GM23338 (cell line): ENCODE data around the gene DHRS4L2.

ENCODE experiments used
- CREB1 ChIP-seq: fragments of 250-450 bp; sonication (Bioruptor Pico); IDR thresholded peaks from 2 replicates; pipeline ENCODE4 v1.5.0; 2020; ENCODE audit warnings: low read depth, mild to moderate bottlenecking, moderate library complexity
- CTCF ChIP-seq, 2 experiments: fragments of 200-600 bp in 1 of 2; sonication (generic) in 1 of 2; conservative IDR thresholded peaks; 2 replicates each; pipeline versions ENCODE4 v1.5.1 to v1.6.1; 2016 to 2017; ENCODE audit warnings: antibody characterized with exemption in 2 of 2, low read depth in 2 of 2, mild to moderate bottlenecking in 2 of 2, moderate library complexity in 1 of 2
- ETS1 ChIP-seq: IDR thresholded peaks from 2 replicates; pipeline ENCODE4 v1.6.1; 2016; ENCODE audit warnings: antibody characterized with exemption
- EZH2 ChIP-seq: fragments of 200-600 bp; sonication (generic); IDR thresholded peaks from one replicate; pipeline ENCODE4 v1.8.0; 2017; ENCODE audit warnings: antibody characterized with exemption, mild to moderate bottlenecking, low read depth; ENCODE audit not compliant: unreplicated experiment
- EZH2phosphoT487 ChIP-seq: fragments of 200-600 bp; sonication (generic); IDR thresholded peaks from one replicate; pipeline ENCODE4 v1.8.1; 2018; ENCODE audit warnings: antibody characterized with exemption; ENCODE audit not compliant: unreplicated experiment
- JUNB ChIP-seq: IDR thresholded peaks from one replicate; pipeline ENCODE4 v1.6.1; 2016; ENCODE audit warnings: antibody characterized with exemption; ENCODE audit not compliant: unreplicated experiment
- NANOG ChIP-seq: IDR thresholded peaks from 2 replicates; pipeline ENCODE4 v1.6.1; 2016; ENCODE audit warnings: antibody characterized with exemption, borderline replicate concordance
- POLR2AphosphoS5 ChIP-seq: IDR thresholded peaks from 2 replicates; pipeline ENCODE4 v1.6.1; 2016; ENCODE audit warnings: antibody characterized with exemption, low read depth
- REST ChIP-seq: IDR thresholded peaks from one replicate; pipeline ENCODE4 v1.6.1; 2018; ENCODE audit warnings: antibody characterized with exemption; ENCODE audit not compliant: unreplicated experiment
- STAT1 ChIP-seq: IDR thresholded peaks from one replicate; pipeline ENCODE4 v1.6.1; 2016; ENCODE audit warnings: antibody characterized with exemption; ENCODE audit not compliant: unreplicated experiment
- ZNF114 ChIP-seq: fragments of 250-450 bp; sonication (Bioruptor Pico); IDR thresholded peaks from 2 replicates; pipeline ENCODE4 v1.5.0; 2020; ENCODE audit warnings: mild to moderate bottlenecking, moderate library complexity
- ZNF331 ChIP-seq: fragments of 250-450 bp; sonication (Bioruptor Pico); IDR thresholded peaks from 2 replicates; pipeline ENCODE4 v1.5.0; 2020; ENCODE audit warnings: low read depth, mild to moderate bottlenecking, moderate library complexity
- ZNF462 ChIP-seq: fragments of 250-450 bp; sonication (Bioruptor Pico); IDR thresholded peaks from 2 replicates; pipeline ENCODE4 v1.5.0; 2020; ENCODE audit warnings: mild to moderate bottlenecking, moderate library complexity

- no peak for TF ChIP-seq CTCF (conservative IDR thresholded peaks at IDR 0.05; ENCODE audit: low read depth in 2 of 2)
- TF ChIP-seq EZH2phosphoT487 = no peak
- TF ChIP-seq POLR2AphosphoS5 = no peak
- TF ChIP-seq ZNF462 (CRISPR knock-in tag) = no peak
- no peak for TF ChIP-seq CREB1 (CRISPR knock-in tag)
- no peak for TF ChIP-seq STAT1
- no peak for TF ChIP-seq REST
- TF ChIP-seq EZH2 = no peak
- no peak for TF ChIP-seq ZNF331 (CRISPR knock-in tag)
- no peak for TF ChIP-seq JUNB
- no peak for TF ChIP-seq NANOG
- TF ChIP-seq ETS1 = no peak
- no peak for TF ChIP-seq ZNF114 (CRISPR knock-in tag)
Observed at GRCh38 chr14:24042746-24043145, 54.0 kb downstream of the DHRS4L2 start.
